GM12892 (cell line): ENCODE results near the gene ATP2A3.

Experiments used
- DNase-seq: peaks from one replicate; pipeline ENCODE4 v3.0.0; 2011; ENCODE audit not compliant: insufficient read length
- FAIRE-seq: peaks from 2 replicates; lab custom pipeline; 2011; peaks lifted over from hg19 to GRCh38; lab: Jason Lieb, UNC
- POLR2A ChIP-seq: IDR thresholded peaks from 2 replicates; pipeline ENCODE4 v1.6.1; 2011; ENCODE audit warnings: low read depth, low read length, control low read depth
- POLR2AphosphoS5 ChIP-seq: IDR thresholded peaks from 2 replicates; pipeline ENCODE4 v1.6.1; 2011; ENCODE audit warnings: low read depth, low read length, control low read depth
- TAF1 ChIP-seq: IDR thresholded peaks from 2 replicates; pipeline ENCODE4 v1.6.1; 2011; ENCODE audit warnings: low read depth, mild to moderate bottlenecking, control low read depth, low read length, borderline replicate concordance

The ATP2A3 gene

DNA sequence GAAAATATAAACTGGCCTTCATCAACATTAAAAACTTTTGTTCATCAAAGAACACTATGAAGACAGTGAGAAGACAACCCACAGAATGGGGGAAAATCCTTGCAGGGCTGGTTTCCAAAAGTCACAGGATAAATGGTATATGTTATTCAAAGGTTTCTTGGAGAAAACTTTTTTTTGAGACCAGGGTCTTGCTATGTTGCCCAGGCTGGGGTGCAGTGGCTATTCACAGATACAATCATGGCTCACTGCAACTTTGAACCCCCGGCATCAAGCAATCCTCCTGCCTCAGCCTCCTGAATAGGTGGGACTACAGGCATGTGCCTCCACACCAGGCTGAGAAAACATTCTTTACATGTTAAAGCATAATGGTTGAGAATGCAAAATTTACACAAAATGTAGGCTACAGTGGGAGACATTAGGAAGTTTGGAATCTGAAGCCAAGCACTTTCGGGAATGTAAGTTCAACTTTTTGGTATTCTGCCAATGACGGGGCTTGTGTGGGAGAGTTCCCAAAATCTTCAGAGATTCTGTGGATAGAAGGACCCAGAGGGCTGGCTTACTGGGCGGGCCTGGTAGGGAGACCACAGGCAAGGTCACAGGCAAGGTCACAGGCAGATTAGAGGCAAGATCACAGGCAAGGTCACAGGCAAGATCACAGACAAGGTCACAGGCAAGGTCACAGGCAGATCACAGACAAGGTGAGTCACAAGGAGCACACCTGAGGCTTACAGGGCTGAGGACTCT, 24.2 kb upstream of the ATP2A3 start:
- FAIRE-seq (no peak), DNase-seq (no peak)
- TF ChIP-seq POLR2AphosphoS5 = no peak
- TF ChIP-seq POLR2A = no peak
- TF ChIP-seq TAF1 = no peak

DNA sequence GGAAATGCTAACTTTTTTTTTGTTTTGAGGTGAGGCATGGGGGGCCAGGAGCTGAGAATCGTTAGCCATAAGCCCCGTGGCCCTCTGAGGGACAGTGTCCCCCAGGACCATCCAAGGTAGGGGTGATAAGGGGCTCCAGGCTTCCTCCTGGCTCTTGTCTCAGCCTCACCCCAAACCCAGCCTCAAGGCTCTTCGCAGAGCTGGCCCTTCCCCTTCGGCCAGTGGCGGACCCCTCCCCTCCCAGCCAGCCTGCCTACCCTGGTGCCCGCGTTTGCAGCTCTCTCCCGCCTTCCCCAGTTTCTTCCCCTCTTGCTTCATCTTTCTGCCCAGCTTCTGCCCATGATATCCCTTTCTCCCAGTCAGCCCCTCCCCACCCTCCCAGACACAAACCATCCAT, 22.7 kb upstream of the ATP2A3 start:
- TF ChIP-seq TAF1 (no peak), POLR2AphosphoS5 (no peak), POLR2A (no peak)
- FAIRE-seq = no peak

DNA sequence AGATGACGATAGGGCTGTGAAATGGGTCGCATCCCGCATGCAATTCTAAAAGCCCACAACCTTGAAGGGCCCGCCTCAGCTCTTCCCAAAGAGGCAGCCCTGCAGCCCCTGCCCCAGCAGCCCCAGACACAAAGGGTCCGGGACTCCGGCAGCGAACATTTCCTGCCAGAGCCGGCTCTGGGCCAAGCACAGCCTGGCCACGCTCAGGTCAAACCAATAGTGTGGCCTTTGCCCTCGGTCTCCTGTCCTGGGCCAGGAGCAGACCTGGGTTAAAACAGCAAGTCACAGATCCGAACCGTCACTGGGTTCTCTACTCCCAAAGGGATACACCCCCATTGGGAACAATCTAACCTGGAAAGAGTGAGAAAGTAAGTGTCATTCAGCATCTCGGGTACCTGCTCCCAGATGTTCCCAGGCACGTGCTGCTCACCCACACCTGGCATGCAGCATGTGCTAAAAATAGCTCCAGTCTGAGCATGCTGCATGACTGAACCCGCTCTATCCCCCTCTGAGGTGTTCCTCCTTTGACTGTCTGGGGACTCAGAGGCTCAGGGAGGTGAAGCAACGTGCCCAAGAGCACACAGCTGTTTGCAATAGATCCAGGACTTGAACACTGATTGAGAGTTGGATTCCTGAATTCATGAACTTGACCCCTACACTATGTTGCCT, 22.2 kb upstream of the ATP2A3 start:
- TF ChIP-seq POLR2A (no peak), POLR2AphosphoS5 (no peak), TAF1 (no peak)
- DNase-seq (no peak), FAIRE-seq (peak; percentile 46)

More for the DNA sequence above, 22.7 kb upstream of the ATP2A3 start:
- DNase-seq = no peak

DNA sequence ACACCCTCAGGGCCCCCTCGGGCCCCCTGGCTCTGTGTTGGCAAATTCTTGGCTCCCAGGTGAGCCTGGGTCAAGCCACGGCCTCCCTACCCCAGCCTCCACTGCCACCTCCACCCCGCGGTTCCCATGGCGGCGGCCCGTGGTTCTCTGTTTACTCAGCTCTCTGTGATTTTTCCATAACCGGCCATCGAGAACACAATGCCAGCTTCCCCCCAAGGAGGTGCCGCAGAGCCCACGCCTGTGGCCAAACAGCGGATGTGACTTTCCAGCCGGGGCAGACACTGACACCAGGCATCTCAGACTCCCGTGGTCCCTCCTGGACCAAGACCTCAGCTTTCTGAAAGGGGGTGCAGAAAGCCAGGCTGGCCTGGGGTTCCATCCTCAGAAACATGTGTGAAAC, 21.6 kb upstream of the ATP2A3 start:
- FAIRE-seq = no peak
- TF ChIP-seq TAF1 (no peak), POLR2AphosphoS5 (no peak), POLR2A (no peak)
- no peak for DNase-seq

DNA sequence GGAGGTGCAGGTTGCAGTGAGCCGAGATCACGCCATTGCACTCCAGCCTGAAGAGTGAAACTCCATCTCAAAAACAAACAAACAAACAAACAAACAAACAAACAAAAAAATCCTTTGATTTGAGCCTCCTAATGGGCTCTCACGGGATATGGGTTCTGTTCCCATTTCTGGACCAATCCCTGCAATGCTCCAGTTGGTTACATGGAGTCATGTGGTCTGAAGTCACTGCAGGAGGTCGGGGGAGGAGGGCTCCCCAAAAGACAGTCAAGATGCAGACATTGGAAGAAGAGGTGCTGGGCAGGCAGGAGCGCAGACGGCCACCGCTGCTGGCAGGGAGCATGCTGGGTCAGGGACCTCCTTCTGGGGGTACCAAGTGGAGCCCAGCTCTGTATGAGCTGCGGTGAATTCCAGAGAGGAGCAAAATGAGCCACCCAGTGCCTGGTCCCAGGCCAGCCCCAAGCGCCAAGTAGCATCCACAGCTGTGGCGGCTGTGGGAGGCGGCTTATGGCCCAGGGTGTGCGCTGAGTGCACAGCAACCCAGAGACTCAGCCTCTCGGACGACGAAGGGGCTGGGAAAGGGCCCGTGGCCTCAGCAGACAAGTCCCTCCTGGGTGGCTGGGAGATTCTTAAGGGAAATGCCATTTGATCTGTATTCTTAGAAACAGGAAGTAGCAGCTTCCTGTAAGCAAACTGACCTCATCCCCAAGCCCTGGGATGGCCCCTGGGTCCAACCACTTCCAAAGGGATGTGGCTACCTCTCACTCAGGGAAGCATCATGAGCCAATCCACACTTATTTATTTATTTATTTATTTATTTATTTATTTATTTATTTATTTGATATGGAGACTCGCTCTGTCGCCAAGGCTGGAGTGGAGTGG, 19.6 kb upstream of the ATP2A3 start:
- FAIRE-seq (no peak), DNase-seq (no peak)
- TF ChIP-seq POLR2AphosphoS5 (no peak), POLR2A (no peak), TAF1 (no peak)

DNA sequence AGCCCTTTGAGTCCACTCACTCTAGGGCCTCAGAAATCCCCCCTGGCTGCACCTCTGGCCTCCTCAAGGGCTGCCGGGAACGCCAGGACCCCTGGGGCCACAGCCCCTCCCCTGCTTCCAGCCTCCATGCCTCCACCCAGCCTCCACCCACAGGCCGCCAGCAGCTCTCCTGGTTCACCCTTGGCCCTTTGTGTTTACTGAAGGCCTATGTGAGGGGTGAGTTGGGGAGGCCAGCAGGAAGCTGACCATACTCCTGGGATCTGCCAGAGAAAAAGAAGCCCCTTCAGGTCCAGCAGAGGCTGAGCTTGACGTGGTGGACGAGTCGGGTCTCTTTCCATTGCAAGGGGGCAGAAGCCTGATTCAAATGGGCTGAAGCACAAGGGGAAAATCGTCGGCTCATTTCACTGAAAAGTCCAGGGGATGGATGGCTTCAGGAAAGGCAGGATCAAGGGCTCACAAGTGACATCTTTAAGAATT, 18.3 kb upstream of the ATP2A3 start:
- TF ChIP-seq POLR2AphosphoS5 (no peak), TAF1 (no peak), POLR2A (no peak)
- FAIRE-seq = no peak
- DNase-seq = no peak

DNA sequence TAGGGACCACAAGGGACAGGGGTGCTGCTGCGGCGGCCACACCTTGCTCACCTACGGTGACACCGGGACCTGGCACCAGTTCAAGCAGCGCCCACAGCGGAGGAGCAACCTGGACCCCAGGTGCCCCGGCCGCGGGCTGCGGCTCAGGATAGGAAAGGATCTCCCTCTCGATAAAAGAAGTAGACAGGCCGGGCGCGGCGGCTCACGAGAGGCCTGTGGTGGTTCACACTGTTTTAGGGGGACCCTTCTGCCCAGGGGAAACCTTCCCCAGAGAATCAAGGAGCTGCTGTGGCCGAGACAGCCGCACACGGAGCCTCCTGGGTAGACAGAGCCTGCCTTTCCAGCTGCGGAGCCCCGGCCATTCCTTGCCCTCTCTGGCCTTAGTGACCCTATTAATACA, 17.9 kb upstream of the ATP2A3 start:
- FAIRE-seq (no peak), DNase-seq (no peak)
- no peak for TF ChIP-seq TAF1

DNA sequence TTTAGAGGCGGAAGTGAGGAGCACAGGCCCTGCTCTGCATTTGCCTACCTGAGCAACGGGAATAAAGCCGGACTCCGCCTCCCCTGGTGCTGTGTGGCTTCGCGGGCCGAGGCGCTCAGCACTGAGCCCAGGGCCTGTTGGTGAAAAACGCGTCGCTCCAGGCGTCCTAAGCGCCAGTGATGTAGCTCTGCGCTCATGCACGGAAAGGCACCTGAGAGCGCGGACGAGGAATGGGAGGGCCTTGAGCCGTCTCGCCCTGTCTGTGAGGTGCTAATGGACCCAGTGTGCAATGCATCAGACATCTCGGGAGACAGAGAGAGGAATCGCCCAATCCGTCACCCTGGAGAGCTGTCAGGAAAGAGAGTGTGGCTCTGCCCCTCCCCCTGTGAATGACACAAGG, 17.2 kb upstream of the ATP2A3 start:
- FAIRE-seq (no peak), DNase-seq (no peak)
- TF ChIP-seq POLR2A = no peak
- no peak for TF ChIP-seq POLR2AphosphoS5
- TF ChIP-seq TAF1 = no peak

DNA sequence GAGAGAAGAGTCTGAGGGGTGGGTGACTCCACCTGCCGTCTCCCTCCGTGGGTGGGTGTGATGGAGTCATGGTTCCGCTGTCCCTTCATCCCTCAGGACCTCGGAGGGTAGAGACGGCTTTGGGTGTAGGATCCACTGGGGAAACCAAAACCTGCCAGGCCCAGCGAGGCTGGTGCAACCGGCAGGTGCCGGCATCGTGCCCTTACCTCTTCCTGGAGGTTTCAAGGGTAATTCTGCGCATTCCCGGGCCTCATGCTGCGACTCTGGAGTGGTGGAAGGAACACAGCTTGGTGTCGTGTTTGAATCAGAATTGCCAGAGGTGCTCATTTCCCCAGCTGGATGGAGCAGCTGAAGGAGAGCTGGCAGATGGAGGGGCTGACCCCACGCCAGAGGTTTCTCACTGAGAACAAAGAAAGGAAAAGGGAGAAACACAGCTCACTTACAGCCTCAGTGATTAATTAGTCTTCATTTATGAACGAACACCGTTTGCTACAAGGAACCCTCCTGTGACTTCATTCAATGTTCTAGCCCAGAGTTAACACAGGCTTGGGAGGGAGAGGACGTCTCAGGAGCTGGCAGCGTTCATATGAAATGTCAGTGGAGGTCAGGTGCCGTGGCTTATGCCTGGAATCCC, 16.3 kb upstream of the ATP2A3 start:
- FAIRE-seq = no peak
- no peak for DNase-seq
- no peak for TF ChIP-seq POLR2A
- no peak for TF ChIP-seq POLR2AphosphoS5
- TF ChIP-seq TAF1 = no peak

DNA sequence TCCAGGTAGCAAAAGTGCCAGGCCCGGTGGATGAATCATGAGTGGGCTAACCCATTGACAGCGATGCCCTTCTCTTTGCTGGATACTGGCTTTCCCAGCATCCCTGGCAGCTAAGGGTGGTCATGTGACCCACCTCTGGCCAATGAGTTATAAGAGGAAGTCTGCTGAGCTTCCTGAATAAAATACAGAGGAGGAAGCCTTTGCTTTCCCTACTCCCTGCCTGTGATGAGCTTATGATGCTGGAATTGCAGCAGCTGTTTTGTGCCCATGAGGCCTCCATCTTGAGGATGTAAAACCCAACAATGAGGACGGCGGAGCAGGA, 15.0 kb upstream of the ATP2A3 start:
- DNase-seq = no peak
- no peak for TF ChIP-seq TAF1
- TF ChIP-seq POLR2A = no peak
- no peak for TF ChIP-seq POLR2AphosphoS5
- FAIRE-seq = no peak
